Keratinocyte (primary cell): Measurements from ENCODE around the gene PREP.

ENCODE experiments used
- EZH2 ChIP-seq: IDR thresholded peaks from one replicate; pipeline ENCODE4 v1.6.1; 2012; ENCODE audit warnings: inconsistent platforms, mild to moderate bottlenecking, low read length, moderate library complexity
- TF ChIP-seq, protein P1 (sequence below), 3 experiments: IDR thresholded peaks in 1 of 3; conservative IDR thresholded peaks in 1 of 3; optimal IDR thresholded peaks in 1 of 3; 2 replicates in 2 of 3; 3 replicates in 1 of 3; pipeline versions ENCODE3 to v1.5.1; 2011; ENCODE audit warnings: low read length in 3 of 3, mild to moderate bottlenecking in 3 of 3, moderate library complexity in 2 of 3, control low read depth in 1 of 3, inconsistent platforms in 1 of 3; ENCODE audit not compliant: insufficient read depth in 2 of 3; ENCODE audit errors: extremely low read depth in 1 of 3

DNA sequence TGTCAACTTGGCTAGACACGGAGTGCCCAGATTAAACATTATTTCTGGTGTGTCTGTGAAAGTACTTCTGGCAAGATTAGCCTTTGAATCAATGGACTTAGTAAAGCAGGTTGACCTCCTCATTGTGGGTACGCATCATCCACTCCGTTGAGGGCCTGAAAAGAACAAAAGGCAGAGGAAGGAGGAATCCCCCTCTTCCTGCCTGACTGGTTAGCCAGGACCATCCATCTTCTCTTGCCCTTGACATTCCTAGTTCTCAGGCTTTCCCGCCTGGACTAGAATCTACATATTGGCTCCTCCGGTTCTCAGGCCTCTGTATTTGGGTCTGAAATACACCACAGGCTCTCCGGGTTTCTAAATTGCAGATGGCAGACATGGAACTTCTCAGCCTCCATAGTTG is 149.1 kb downstream of the PREP start:
- TF ChIP-seq, protein P1, sequence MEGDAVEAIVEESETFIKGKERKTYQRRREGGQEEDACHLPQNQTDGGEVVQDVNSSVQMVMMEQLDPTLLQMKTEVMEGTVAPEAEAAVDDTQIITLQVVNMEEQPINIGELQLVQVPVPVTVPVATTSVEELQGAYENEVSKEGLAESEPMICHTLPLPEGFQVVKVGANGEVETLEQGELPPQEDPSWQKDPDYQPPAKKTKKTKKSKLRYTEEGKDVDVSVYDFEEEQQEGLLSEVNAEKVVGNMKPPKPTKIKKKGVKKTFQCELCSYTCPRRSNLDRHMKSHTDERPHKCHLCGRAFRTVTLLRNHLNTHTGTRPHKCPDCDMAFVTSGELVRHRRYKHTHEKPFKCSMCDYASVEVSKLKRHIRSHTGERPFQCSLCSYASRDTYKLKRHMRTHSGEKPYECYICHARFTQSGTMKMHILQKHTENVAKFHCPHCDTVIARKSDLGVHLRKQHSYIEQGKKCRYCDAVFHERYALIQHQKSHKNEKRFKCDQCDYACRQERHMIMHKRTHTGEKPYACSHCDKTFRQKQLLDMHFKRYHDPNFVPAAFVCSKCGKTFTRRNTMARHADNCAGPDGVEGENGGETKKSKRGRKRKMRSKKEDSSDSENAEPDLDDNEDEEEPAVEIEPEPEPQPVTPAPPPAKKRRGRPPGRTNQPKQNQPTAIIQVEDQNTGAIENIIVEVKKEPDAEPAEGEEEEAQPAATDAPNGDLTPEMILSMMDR (optimal IDR thresholded peaks at IDR 0.05 in 1 of 3, IDR thresholded peaks at IDR 0.05 in 1 of 3, conservative IDR thresholded peaks at IDR 0.05 in 1 of 3; ENCODE audit: extremely low read depth in 1 of 3, insufficient read depth in 2 of 3, low read length in 3 of 3) = no peak
- no peak for TF ChIP-seq EZH2
